HEK293T (cell line): ENCODE results near the gene COL27A1.

ENCODE experiments used
- ARNT ChIP-seq: fragments of 450-650 bp; IDR thresholded peaks from 2 replicates; pipeline ENCODE4 v1.6.1; 2017; ENCODE audit warnings: mild to moderate bottlenecking
- CTBP1 ChIP-seq: fragments of 450-650 bp; IDR thresholded peaks from 2 replicates; pipeline ENCODE4 v1.6.1; 2016; ENCODE audit warnings: borderline replicate concordance
- FOXK2 ChIP-seq: fragments of 450-650 bp; IDR thresholded peaks from 2 replicates; pipeline ENCODE4 v1.6.1; 2016; ENCODE audit warnings: mild to moderate bottlenecking
- FOXM1 ChIP-seq: fragments of 450-650 bp; IDR thresholded peaks from 2 replicates; pipeline ENCODE4 v1.6.1; 2017; ENCODE audit warnings: mild to moderate bottlenecking, borderline replicate concordance
- HDGF ChIP-seq: fragments of 450-650 bp; IDR thresholded peaks from 2 replicates; pipeline ENCODE4 v1.6.1; 2017; ENCODE audit warnings: antibody characterized with exemption, borderline replicate concordance
- NFRKB ChIP-seq: fragments of 450-650 bp; IDR thresholded peaks from 2 replicates; pipeline ENCODE4 v1.6.1; 2016; ENCODE audit warnings: mild to moderate bottlenecking, moderate library complexity
- SUZ12 ChIP-seq: fragments of 450-650 bp; IDR thresholded peaks from 2 replicates; pipeline ENCODE4 v1.6.1; 2016; ENCODE audit warnings: mild to moderate bottlenecking
- TARDBP ChIP-seq: fragments of 450-650 bp; IDR thresholded peaks from 2 replicates; pipeline ENCODE4 v1.6.1; 2016

DNA sequence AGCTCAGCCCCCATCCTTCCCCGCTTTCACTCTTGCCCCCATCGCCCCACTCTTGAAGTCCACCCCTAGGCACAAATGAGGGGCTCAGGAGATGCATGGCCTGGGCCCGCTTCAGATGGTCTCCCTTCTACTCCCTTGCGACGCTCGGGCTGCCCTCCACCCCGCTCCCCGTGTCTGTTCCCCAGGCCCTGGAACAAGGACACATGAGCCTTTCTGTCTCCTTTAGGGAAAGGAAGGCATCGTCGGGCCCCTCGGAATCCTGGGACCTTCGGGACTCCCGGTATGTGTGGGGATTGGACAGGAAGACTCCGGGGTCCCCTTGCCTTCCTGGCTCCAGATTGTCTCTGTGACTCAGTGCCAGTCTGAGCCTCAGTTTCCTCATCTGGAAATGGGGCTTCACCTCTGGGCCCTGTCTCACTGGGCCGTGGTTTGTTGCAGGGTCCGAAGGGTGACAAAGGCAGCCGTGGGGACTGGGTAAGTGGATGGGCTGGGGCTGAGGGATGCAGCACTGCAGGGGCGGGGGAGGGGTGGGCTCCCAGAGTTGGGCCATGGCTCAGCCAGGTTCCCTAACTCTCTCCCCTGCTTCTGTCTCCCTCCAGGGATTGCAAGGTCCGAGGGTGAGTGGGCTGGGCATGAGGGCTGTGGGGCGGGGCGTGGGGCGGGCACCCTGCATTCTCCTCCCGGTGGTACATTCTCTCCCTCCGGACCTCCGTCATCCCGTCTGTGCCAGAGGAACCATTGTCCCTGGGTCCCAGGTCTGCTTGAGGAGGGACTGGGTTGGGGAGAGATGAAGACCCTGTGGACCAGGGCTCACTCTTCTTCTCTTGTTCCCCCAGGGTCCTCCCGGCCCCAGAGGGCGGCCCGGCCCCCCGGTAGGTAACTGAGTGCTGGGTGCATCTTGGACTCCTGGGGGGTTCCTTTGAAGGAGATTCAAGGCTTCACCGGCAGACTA lies 145.8 kb downstream of the COL27A1 start:
- TF ChIP-seq SUZ12 (no peak), FOXM1 (no peak), NFRKB (no peak), ARNT (no peak), TARDBP (no peak), FOXK2 (no peak), HDGF (no peak), CTBP1 (no peak)
